B cell (primary cell): ENCODE measurements around the gene RAB3C. TPM values are rescaled to one million over a fixed set of nuclear protein-coding genes. Genes with fewer than 3 reads are reported as not detected.
A peak's percentile ranks its signal among the peaks of the same experiment; 100 is the strongest.

Experiments
- ATAC-seq: fragments of 200-7000 bp; cut with Tn5 transposase; one replicate; pipeline ENCODE4 v1.10.0; 2021; ENCODE audit warnings: low read depth, mild to moderate bottlenecking, moderate number of reproducible peaks, moderate library complexity
- CTCF ChIA-PET: fragments of 350-600 bp; sonication (Branson Sonifier 250); formaldehyde crosslinking; loops from one replicate; lab custom pipeline; 2021; ENCODE audit warnings: antibody characterized with exemption, inconsistent platforms; lab: Charles Lee
- POLR2A ChIA-PET: fragments of 350-600 bp; sonication (Branson Sonifier 250); formaldehyde crosslinking; loops from one replicate; lab custom pipeline; 2021; ENCODE audit warnings: antibody characterized with exemption; lab: Charles Lee
- DNase-seq: peaks from one replicate; pipeline ENCODE4 v3.0.0; 2013
- H2AFZ ChIP-seq: 2 replicates; pipeline ENCODE4 v1.6.1; 2012; ENCODE audit warnings: mild to moderate bottlenecking, low read depth, low read length; ENCODE audit not compliant: insufficient read depth, poor library complexity, severe bottlenecking
- H3K27ac ChIP-seq, 2 donors: 1 replicate in 1 of 2; 2 replicates in 1 of 2; pipeline ENCODE4 v1.5.1; 2012 to 2013; ENCODE audit warnings: low read length in 2 of 2, mild to moderate bottlenecking in 2 of 2, moderate library complexity in 1 of 2
- H3K27me3 ChIP-seq, 4 experiments: fragments of 200-600 bp in 1 of 4; sonication (generic) in 1 of 4; replicated peaks in 1 of 4; 1 replicate in 2 of 4; 2 replicates in 2 of 4; pipeline versions ENCODE4 v1.6.1 to v1.7.0; 2013 to 2016; ENCODE audit warnings: low read length in 3 of 4, mild to moderate bottlenecking in 2 of 4, mixed read lengths in 1 of 4, moderate library complexity in 1 of 4; ENCODE audit not compliant: insufficient read depth in 4 of 4, control insufficient read depth in 3 of 4; ENCODE audit errors: control extremely low read depth in 1 of 4
- H3K36me3 ChIP-seq, 2 experiments: replicated peaks in 1 of 2; 1 replicate in 1 of 2; 2 replicates in 1 of 2; pipeline versions ENCODE4 v1.6.1 to v1.7.1; 2013; ENCODE audit warnings: low read length in 1 of 2; ENCODE audit not compliant: insufficient read depth in 2 of 2, control insufficient read depth in 1 of 2; ENCODE audit errors: control extremely low read depth in 1 of 2, extremely low read depth in 1 of 2
- H3K4me1 ChIP-seq, 2 donors: fragments of 200-600 bp in 1 of 2; sonication (generic) in 1 of 2; 1 replicate in 1 of 2; 2 replicates in 1 of 2; pipeline versions ENCODE4 v1.5.1 to v1.6.1; 2013 to 2017; ENCODE audit warnings: low read length in 2 of 2; ENCODE audit not compliant: control insufficient read depth in 2 of 2, insufficient read depth in 2 of 2
- H3K4me2 ChIP-seq: replicated peaks from 2 replicates; pipeline ENCODE3; 2012; ENCODE audit warnings: mild to moderate bottlenecking, low read depth, low read length; ENCODE audit not compliant: poor library complexity, severe bottlenecking
- H3K4me3 ChIP-seq, 5 experiments: fragments of 200-600 bp in 1 of 5; sonication (generic) in 1 of 5; 1 replicate in 3 of 5; 2 replicates in 2 of 5; pipeline versions ENCODE4 v1.5.1 to v1.7.0; 2011 to 2016; ENCODE audit warnings: low read length in 4 of 5, mild to moderate bottlenecking in 4 of 5, low read depth in 2 of 5, control low read depth in 1 of 5, moderate library complexity in 1 of 5; ENCODE audit not compliant: insufficient read depth in 1 of 5; ENCODE audit errors: control extremely low read depth in 1 of 5, extremely low read depth in 1 of 5
- H3K79me2 ChIP-seq: fragments of 200-600 bp; sonication (generic); one replicate; pipeline ENCODE4 v1.6.0; 2016; ENCODE audit warnings: low read length; ENCODE audit not compliant: control insufficient read depth, insufficient read depth
- H3K9ac ChIP-seq: fragments of 200-600 bp; sonication (generic); 2 replicates; pipeline ENCODE4 v1.6.1; 2017; ENCODE audit warnings: mild to moderate bottlenecking, low read length, moderate library complexity
- H3K9me3 ChIP-seq, 3 donors: one replicate each; pipeline versions ENCODE4 v1.6.1 to v1.7.1; 2013; ENCODE audit warnings: low read length in 2 of 3; ENCODE audit not compliant: control insufficient read depth in 2 of 3, insufficient read depth in 1 of 3; ENCODE audit errors: control extremely low read depth in 1 of 3
- H4K20me1 ChIP-seq: 2 replicates; pipeline ENCODE4 v1.6.0; 2012; ENCODE audit warnings: mild to moderate bottlenecking, low read length; ENCODE audit not compliant: insufficient read depth, control insufficient read depth, poor library complexity, severe bottlenecking
- H3K27ac Mint-ChIP-seq: one replicate; pipeline ENCODE4 v1.8.0; 2021; ENCODE audit warnings: mixed read lengths
- H3K27me3 Mint-ChIP-seq: one replicate; pipeline ENCODE4 v1.8.0; 2021; ENCODE audit warnings: mixed read lengths
- H3K4me1 Mint-ChIP-seq: one replicate; pipeline ENCODE4 v1.8.0; 2021; ENCODE audit warnings: mixed read lengths
- H3K4me3 Mint-ChIP-seq: one replicate; pipeline ENCODE4 v1.8.0; 2021; ENCODE audit warnings: mixed read lengths
- H3K9me3 Mint-ChIP-seq: one replicate; pipeline ENCODE4 v1.8.0; 2022; ENCODE audit warnings: mixed read lengths; ENCODE audit not compliant: insufficient read depth
- EZH2 ChIP-seq: IDR thresholded peaks from 2 replicates; pipeline ENCODE4 v1.6.1; 2012; ENCODE audit warnings: borderline replicate concordance, low read depth, mild to moderate bottlenecking, moderate library complexity, low read length; ENCODE audit not compliant: insufficient read depth, poor library complexity, severe bottlenecking
- WGBS: methylation state at CpG from one replicate; pipeline ENCODE4 v1.1.5; 2013; ENCODE audit warnings: missing lambda C conversion rate; ENCODE audit not compliant: insufficient coverage; 5-methylcytosine and 5-hydroxymethylcytosine counted together
- intact Hi-C: fragments of 100-400 bp; cut with micrococcal nuclease; formaldehyde crosslinking; loops from one replicate; pipeline ENCODE4 v1.10.0; 2022
- polyA plus RNA-seq: library from polyadenylated mRNA; depleted of rRNA; stranded (reverse); fragments of >200 nt; gene quantifications from 2 replicates; pipeline ENCODE4 v1.2.3, GENCODE V29; 2012
- total RNA-seq, 2 donors: library from RNA; stranded (reverse); fragments of 120-200 nt in 1 of 2; gene quantifications; 1 replicate in 1 of 2; 2 replicates in 1 of 2; pipeline versions ENCODE4 v1.2.3 to v1.2.4, GENCODE V29; 2013 to 2022
- TF ChIP-seq, protein P1 (sequence below): fragments of 200-600 bp; IDR thresholded peaks from one replicate; pipeline ENCODE4 v1.8.0; 2022; ENCODE audit warnings: antibody characterized with exemption, mild to moderate bottlenecking

The RAB3C gene
- total and polyA plus RNA-seq, 2 donors (not counting 1 experiment from before 2014, with no cell fraction given): 0.20 to 0.58 TPM

DNA sequence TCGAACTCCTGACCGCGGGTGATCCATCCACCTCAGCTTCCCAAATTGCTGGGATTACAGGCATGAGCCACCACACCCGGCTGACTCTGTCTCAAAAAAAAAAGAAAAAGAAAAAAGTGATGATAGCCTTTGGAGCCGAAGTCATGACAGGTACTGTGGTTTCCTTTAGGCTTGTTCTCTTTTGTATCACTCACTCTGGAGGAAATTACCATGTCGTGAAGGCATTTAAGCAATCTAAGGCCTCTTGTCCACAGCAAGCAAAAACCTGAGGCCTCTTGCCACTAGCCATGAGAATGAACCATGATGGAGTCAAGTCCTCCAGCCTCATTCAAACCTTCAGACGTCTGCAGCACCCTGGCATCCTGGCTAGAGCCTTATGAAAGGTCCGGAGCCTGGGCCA is 286.1 kb downstream of the RAB3C start:
- Histone ChIP-seq H4K20me1 (no peaks in the 10 kb centered on the region), H3K4me1 (no peaks in the 10 kb centered on the region), H3K9ac (no peak overlapping the region), H3K36me3 (no peaks in the 10 kb centered on the region), H3K27ac (no peak overlapping the region), H3K4me2 (no peak overlapping the region), H3K9me3 (no peaks in the 10 kb centered on the region), H3K4me3 (no peak overlapping the region), H3K27me3 (no peaks in the 10 kb centered on the region), H3K79me2 (no peaks in the 10 kb centered on the region), H2AFZ (no peak overlapping the region)
- CTCF ChIA-PET: interaction anchor here (0.6 to 3.4 kb wide), 4 partner anchors 8 to 27 kb away, joined by 3 to 14 read pairs (median 4); no protein-coding TSS in a partner anchor
- Mint-ChIP-seq H3K9me3 (no peaks in the 10 kb centered on the region), H3K4me3 (no peak overlapping the region), H3K4me1 (no peaks in the 10 kb centered on the region), H3K27me3 (peaks cover 4% of the 10 kb centered on the region), H3K27ac (no peak overlapping the region)
- POLR2A ChIA-PET: no interaction called here
- DNase-seq: no peak
- no peak for ATAC-seq
- TF ChIP-seq, protein P1, sequence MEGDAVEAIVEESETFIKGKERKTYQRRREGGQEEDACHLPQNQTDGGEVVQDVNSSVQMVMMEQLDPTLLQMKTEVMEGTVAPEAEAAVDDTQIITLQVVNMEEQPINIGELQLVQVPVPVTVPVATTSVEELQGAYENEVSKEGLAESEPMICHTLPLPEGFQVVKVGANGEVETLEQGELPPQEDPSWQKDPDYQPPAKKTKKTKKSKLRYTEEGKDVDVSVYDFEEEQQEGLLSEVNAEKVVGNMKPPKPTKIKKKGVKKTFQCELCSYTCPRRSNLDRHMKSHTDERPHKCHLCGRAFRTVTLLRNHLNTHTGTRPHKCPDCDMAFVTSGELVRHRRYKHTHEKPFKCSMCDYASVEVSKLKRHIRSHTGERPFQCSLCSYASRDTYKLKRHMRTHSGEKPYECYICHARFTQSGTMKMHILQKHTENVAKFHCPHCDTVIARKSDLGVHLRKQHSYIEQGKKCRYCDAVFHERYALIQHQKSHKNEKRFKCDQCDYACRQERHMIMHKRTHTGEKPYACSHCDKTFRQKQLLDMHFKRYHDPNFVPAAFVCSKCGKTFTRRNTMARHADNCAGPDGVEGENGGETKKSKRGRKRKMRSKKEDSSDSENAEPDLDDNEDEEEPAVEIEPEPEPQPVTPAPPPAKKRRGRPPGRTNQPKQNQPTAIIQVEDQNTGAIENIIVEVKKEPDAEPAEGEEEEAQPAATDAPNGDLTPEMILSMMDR: no peak
- no peak for TF ChIP-seq EZH2
- intact Hi-C loops: no loop called here
- 40% methylated on average over 1 of the region's 8 CpGs for WGBS

DNA sequence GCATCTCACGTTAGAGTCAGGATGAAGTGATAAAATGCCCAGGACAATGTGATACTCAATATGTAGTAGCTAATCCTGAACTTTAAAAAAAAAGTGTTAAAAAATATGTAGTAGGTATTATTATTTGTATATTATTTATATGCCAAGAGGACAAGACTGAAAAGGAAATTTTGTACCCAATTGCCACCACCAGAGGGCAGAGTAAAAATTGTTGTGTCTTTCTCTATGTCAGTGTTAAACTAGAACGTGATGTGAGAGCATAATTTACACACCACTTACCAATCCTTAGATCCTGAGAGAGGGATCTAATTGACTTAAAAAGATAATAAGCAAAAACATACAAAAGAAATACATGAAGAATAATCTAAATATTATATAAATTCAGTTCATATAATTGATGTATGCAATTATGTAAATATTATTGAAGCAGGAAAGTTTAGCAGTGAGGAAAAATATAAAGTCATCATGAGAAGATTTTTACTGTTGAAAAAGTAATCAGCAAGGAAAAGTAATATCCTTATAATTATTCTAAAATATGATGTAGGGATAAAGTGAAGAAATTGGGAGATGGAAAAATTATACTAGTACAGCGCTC is 288.9 kb downstream of the RAB3C start:
- no peak overlapping the region for H3K9ac ChIP-seq
- CTCF ChIA-PET: interaction anchor here (0.8 to 5.9 kb wide), 13 partner anchors 10 to 929 kb away, joined by 3 to 39 read pairs (median 4); no protein-coding TSS in a partner anchor
- H3K4me2 ChIP-seq: no peak overlapping the region
- no peak for ATAC-seq
- no peaks in the 10 kb centered on the region for H3K9me3 Mint-ChIP-seq
- WGBS: no CpG with 5 or more reads among the region's 3 CpGs
- no peaks in the 10 kb centered on the region for H3K79me2 ChIP-seq
- H2AFZ ChIP-seq: no peak overlapping the region
- no peaks in the 10 kb centered on the region for H3K4me1 ChIP-seq
- H3K4me1 Mint-ChIP-seq: no peaks in the 10 kb centered on the region
- DNase-seq: peak; percentile 42
- H3K27me3 ChIP-seq: no peaks in the 10 kb centered on the region
- peaks cover 7% of the 10 kb centered on the region for H3K27me3 Mint-ChIP-seq
- H3K27ac Mint-ChIP-seq: no peak overlapping the region
- H3K4me3 ChIP-seq: no peak overlapping the region
- TF ChIP-seq, protein P1: peak; percentile 87
- no peak for TF ChIP-seq EZH2
- POLR2A ChIA-PET: no interaction called here
- H3K27ac ChIP-seq: no peak overlapping the region
- H3K4me3 Mint-ChIP-seq: no peak overlapping the region
- no peaks in the 10 kb centered on the region for H3K9me3 ChIP-seq
- no peaks in the 10 kb centered on the region for H4K20me1 ChIP-seq
- H3K36me3 ChIP-seq: no peaks in the 10 kb centered on the region
- intact Hi-C loops: loop anchor here (1.0 kb wide), 1 partner anchor 930 kb away; no protein-coding TSS in a partner anchor
